ENCODE data around the gene VAV2.
A peak's percentile ranks its signal among the peaks of the same experiment; 100 is the strongest.

Gene VAV2

DNA sequence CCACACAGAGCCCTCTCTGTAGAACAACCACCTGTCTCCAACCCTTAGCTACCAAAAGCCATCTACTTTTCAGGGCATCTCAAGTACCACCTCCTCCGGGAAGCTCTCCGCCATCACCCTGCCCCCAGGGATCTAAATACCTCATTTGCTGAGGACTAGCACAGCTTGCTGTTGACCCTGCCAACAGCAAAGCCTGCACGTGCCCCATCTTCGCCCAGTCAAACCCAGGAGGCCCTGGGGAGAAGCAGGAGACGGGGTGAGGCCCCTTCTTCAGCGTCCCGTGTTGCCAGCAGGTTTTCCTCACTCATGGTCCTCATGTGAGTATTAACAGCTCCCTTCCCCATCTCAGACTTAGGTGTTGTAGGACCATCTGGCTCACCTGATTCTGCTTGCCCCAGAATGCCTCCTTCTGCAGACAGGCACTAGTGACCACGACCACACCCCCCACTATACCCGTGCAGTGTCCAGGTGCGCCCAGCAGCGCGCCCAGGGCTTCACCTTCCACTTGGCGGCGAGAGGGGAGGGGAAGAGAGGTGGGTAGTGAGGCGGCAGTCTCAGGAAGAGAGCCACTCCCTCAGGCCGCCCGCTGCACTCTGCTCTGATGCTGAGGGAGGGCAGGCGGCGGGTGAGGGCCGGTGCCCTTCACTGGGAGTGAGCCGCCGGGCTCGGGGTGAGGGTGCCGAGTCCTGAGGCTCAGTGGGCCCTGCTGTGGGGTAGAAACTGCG is 11.1 kb downstream of the VAV2 start:
- peak; percentile 7 for DNase-seq

GRCh38 chr9:133979921-133980863 is 11.9 kb downstream of the VAV2 start:
- DNase-seq, result peak; percentile 65

DNA sequence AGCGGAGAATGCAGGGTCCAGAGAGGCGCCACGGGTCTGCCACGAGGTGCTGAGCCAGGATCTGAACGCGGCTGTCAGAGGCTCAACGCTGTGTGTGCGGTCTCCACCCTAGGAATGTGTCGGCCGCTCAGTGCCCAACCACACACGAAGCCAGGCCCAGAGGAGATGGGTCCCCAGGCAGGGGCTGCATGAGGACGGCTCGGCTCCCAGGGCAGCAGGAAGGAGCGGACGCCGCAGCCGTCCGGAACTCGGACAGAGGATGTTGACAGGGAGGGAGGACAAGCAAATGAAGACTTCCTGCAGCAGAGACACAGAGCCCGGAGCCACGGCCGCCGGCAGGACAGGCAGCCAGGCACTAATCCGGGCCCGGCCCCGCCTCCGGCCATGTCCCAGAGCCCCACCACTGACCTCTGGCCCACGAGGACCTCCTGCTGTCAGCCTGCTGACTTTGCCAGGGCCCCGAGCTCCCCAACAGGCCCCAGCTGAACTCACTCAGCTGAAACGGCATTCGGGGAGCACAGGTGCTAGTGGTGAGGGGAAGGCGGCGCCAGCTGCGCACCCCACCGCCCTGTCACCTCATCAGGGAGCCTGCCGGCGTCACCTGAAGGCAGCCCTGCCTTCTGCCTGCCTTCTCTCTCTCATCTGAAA is 12.7 kb downstream of the VAV2 start:
- DNase-seq, result peak; percentile 69

- no peak for DNase-seq
Observed at GRCh38 chr9:133978899-133979272, 13.2 kb downstream of the VAV2 start.

- no peak for DNase-seq
Observed at GRCh38 chr9:133978226-133978898, 13.8 kb downstream of the VAV2 start.

DNA sequence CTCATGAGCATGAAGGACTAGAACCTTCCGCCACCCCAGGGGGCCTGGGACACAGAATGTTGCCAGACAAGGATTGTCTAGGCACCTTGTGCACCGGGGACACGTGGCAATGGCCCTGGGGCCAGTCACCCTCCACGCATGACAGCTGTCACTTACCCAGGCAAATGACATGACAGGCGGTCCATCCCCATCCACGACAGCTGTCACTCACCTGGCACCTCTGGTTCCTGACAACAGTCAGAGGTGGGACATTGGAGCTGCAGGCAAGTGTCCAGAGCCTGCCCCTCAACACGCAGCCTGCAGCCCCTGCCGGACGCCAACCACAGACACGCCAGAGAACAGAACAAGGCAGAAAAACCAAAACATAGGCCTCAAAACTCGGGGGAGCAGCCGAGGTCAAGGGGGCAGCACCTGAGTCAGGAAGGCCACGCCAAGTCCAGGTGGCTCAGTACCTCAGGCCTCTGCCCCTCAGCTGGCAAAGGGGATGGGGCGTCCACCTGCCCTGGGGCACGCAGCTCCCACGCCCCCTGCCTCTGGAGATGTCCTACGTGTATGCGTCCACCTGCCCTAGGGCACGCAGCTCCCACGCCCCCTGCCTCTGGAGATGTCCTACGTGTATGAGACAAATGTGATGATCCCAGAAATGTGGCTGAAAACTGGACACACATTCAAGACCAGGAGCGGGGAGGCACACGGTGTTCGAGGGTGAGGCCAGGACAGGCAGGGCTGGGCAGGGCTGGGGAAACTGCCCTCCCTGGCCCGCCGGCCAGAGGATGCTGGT is 14.5 kb downstream of the VAV2 start:
- DNase-seq, result no peak

- DNase-seq, result no peak
Observed at GRCh38 chr9:133976887-133977286, 15.2 kb downstream of the VAV2 start.

- DNase-seq, result no peak
Observed at GRCh38 chr9:133976191-133976861, 15.8 kb downstream of the VAV2 start.

- DNase-seq, result no peak
Observed at GRCh38 chr9:133975511-133975910, 16.6 kb downstream of the VAV2 start.

DNA sequence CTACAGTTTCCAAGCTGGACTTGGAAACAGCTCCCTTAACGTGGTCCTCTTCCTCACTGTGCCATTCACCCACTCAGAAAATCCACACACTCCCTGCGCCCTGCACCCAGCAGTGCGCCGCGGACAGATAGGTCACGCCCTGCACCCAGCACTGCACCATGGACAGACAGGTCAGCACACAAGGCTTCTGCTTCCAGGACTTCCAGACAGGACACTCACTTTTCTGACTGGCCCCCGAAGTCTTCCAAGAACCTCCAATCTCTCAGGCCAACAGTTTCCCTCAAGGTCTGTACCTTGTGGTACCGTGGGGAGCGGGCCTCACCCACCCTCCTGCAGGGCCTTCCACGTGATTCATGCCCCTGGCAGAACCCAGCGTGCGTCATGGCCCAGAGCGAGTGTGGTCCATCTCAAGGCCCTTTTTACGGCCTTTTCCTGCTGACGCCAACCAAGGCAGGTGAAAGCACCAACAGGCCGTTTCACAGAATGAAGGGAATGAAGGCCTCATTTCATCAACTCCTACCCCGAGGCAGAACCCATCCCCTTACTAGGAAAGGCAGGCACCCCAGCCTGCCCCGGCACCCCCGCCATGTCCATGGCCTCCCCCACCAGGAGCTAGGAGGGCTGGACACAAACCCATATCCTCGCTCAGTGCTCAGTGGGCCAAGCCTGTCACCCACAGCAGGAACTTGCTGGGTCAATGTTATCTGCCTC is 17.3 kb downstream of the VAV2 start:
- no peak for DNase-seq

DNA sequence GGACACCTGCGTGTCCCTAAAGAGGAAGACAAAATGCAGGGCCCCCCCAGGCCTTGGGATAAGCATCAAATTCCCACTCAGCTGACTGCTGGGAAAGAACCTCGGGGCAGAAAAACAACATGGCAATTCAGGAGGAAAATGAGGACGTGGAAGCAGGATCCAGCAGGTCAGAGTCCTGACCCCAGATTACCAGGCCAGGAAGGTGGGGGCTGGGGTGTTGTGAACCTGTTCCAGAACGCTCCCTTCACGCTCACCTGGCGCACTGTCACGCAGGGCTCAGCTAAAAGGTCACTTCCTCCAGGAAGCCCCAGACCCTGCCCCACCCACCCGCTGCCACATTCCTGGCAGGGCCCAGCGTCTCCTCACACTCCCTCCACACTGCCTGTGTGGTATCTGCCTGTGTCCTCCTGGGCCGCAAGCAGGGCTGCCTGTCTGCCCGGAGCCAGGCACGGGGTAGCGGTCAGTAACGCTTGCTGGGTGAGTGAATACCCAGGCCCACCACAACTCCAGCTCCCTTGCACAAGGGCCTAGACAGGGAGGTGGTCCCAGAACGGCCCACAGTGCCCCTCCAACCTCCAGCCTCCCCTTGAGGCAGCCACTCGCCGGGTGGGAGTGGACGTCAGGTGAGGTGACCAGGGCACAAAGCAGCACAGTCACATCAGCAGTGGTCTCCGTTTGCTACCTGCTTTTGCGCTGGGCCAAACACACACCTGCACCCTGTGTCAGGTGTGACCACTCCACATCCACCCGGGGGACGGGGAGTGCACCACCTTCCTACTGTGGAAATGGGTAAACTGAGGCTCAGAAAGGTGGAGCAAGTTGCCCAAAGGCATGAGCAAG is 18.1 kb downstream of the VAV2 start:
- DNase-seq, result no peak

- no peak for DNase-seq
Observed at GRCh38 chr9:133973111-133973790, 18.9 kb downstream of the VAV2 start.

- DNase-seq, result no peak
Observed at GRCh38 chr9:133971981-133972941, 19.9 kb downstream of the VAV2 start.

DNA sequence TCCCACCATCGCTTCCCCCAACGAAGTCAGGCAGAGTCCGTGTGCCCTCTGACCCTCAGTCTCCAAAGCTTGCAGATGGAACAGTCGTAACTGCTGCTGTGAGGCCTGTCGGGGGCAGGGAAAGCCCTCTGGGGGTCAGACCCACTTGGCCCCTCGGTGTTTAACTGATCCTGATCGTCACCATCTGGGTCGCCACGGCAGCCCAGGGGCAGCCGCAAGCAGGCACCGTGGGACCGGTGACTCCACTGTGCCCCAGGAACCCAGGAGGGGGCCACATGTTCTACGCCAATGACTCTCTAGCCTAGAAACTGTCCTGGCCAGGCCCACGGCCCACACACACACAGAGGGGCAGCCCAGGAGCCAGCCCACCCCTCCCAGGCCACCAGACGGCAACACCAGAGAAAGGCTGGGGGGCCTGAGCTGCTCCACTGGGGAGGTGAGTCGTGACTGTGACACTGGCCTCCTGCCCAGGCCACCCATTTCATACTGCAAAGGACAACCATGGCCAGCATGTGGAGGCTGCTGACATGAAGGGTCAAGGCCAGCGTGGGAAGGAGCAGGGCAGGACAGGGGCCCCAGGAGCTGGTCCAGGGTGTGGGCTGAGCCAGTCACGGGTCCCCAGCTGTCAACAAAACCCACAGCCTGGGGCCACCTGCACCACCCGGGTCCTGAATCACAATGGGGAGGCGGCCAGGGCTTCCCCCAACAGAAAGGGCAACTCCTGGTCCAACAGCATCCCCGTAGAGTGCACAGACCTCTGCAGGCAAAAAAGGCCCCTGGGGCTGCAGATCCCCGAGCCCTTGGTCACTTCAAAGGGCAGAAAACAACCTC is 20.8 kb downstream of the VAV2 start:
- DNase-seq, result no peak

- no peak for DNase-seq
Observed at GRCh38 chr9:133970581-133971058, 21.5 kb downstream of the VAV2 start.

GRCh38 chr9:133969681-133970580 is 22.2 kb downstream of the VAV2 start:
- no peak for DNase-seq

Measured in right hindlimb (tissue), 1 donor.